ENCODE results near the gene TFAP2C. TPM values are rescaled to one million over a fixed set of nuclear protein-coding genes. Genes with fewer than 3 reads are reported as not detected.
"Not testable (repeated sequence)": the region's sequence is repeated elsewhere in the genome, so short reads cannot be mapped to it uniquely, and the experiment has no call there.

TFAP2C gene
- total RNA-seq, 2 donors from 2014 or later = 0.31 to 1.8 TPM

DNA sequence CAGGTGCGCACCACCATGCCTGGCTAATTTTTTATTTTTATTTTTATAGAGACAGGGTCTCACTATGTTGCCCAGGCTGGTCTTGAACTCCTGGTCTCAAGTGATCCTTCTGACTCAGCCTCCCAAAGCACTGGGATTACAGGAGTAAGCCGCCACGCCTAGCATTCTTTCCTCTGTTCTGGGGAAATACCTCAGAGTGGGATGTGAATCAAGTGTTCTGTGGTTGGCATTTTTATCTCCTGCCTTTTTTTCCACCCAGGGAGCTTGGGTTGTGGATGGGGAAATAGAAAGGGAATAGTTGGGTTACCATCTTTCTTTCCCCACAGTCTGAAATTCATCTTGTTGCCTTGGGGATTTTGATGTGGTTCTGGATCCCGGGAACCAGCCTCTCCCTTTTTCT is 24.1 kb downstream of the TFAP2C start:
- no peak overlapping the region for H3K27ac Mint-ChIP-seq
- no peaks in the 10 kb centered on the region for H3K9me3 Mint-ChIP-seq
- no peak for DNase-seq
- no peak overlapping the region for H3K4me3 Mint-ChIP-seq
- H3K4me3 ChIP-seq (ENCODE audit: low read length) = no peak overlapping the region
- no peaks in the 10 kb centered on the region for H3K4me1 Mint-ChIP-seq
- no peaks in the 10 kb centered on the region for H3K4me1 ChIP-seq (ENCODE audit: control insufficient read depth, insufficient read depth, low read length)
- H3K9me3 ChIP-seq (ENCODE audit: control insufficient read depth, low read length) = no peaks in the 10 kb centered on the region
- no peak overlapping the region for H3K27ac ChIP-seq (ENCODE audit: low read depth, low read length)
- no peaks in the 10 kb centered on the region for H3K27me3 ChIP-seq (ENCODE audit: control insufficient read depth, insufficient read depth, low read length, poor library complexity, severe bottlenecking)
- no peak for TF ChIP-seq CTCF (conservative IDR thresholded peaks at IDR 0.05)
- H3K9ac ChIP-seq (ENCODE audit: extremely low read depth, low read length, poor library complexity, severe bottlenecking) = no peak overlapping the region
- H3K27me3 Mint-ChIP-seq (ENCODE audit: insufficient read depth) = peaks cover 9% of the 10 kb centered on the region
- no peaks in the 10 kb centered on the region for H3K36me3 ChIP-seq (ENCODE audit: control insufficient read depth, insufficient read depth, low read length)
- 98 to 100% methylated on average over 1 to 4 of the region's 4 CpGs for WGBS, 2 experiments (ENCODE audit: insufficient coverage in 1 of 2, insufficient read length in 1 of 2)
- H3K36me3 Mint-ChIP-seq (ENCODE audit: low read depth) = no peaks in the 10 kb centered on the region

DNA sequence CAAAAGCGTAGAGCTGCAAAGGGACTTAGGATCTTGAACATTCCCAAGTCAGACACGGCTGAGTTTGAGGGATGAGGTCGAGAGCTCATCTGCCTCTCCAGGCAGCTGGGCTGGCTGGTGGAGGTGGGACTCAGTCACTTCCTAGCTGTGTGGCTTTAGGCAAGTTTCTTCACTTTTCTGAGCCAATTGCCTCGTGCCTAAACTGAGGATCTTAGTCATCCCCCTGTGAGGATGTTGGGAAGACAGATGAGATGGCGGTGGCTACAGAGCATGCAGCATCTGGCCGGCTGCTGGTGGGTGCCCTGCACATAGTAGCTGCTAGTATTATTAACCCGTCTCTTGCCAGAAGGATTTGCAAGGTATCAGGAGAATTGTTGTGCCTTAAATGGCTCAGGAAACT is 27.5 kb downstream of the TFAP2C start:
- no peaks in the 10 kb centered on the region for H3K4me1 Mint-ChIP-seq
- H3K27me3 ChIP-seq (ENCODE audit: control insufficient read depth, insufficient read depth, low read length, poor library complexity, severe bottlenecking) = no peaks in the 10 kb centered on the region
- H3K4me3 Mint-ChIP-seq = no peak overlapping the region
- H3K9me3 Mint-ChIP-seq = no peaks in the 10 kb centered on the region
- no peak overlapping the region for H3K27ac ChIP-seq (ENCODE audit: low read depth, low read length)
- no peak overlapping the region for H3K4me3 ChIP-seq (ENCODE audit: low read length)
- H3K36me3 Mint-ChIP-seq (ENCODE audit: low read depth) = no peaks in the 10 kb centered on the region
- no peaks in the 10 kb centered on the region for H3K36me3 ChIP-seq (ENCODE audit: control insufficient read depth, insufficient read depth, low read length)
- H3K9ac ChIP-seq (ENCODE audit: extremely low read depth, low read length, poor library complexity, severe bottlenecking) = no peak overlapping the region
- H3K27ac Mint-ChIP-seq = no peak overlapping the region
- WGBS, 2 experiments (ENCODE audit: insufficient coverage in 1 of 2, insufficient read length in 1 of 2) = 84 to 87% methylated on average over 5 to 7 of the region's 7 CpGs
- no peak for DNase-seq
- no peaks in the 10 kb centered on the region for H3K4me1 ChIP-seq (ENCODE audit: control insufficient read depth, insufficient read depth, low read length)
- TF ChIP-seq CTCF (conservative IDR thresholded peaks at IDR 0.05) = no peak
- H3K27me3 Mint-ChIP-seq (ENCODE audit: insufficient read depth) = peaks cover 9% of the 10 kb centered on the region
- no peaks in the 10 kb centered on the region for H3K9me3 ChIP-seq (ENCODE audit: control insufficient read depth, low read length)

- Mint-ChIP-seq H3K36me3 (ENCODE audit: low read depth) (no peaks in the 10 kb centered on the region), H3K27me3 (ENCODE audit: insufficient read depth) (peaks cover 9% of the 10 kb centered on the region), H3K4me3 (no peak overlapping the region), H3K4me1 (no peaks in the 10 kb centered on the region), H3K27ac (no peak overlapping the region), H3K9me3 (no peaks in the 10 kb centered on the region)
- no peak for DNase-seq
- no peak overlapping the region for H3K4me3 ChIP-seq (ENCODE audit: low read length)
- 91 to 97% methylated on average over 7 to 8 of the region's 9 CpGs for WGBS, 2 experiments (ENCODE audit: insufficient coverage in 1 of 2, insufficient read length in 1 of 2)
- H3K4me1 ChIP-seq (ENCODE audit: control insufficient read depth, insufficient read depth, low read length) = no peaks in the 10 kb centered on the region
- H3K36me3 ChIP-seq (ENCODE audit: control insufficient read depth, insufficient read depth, low read length) = no peaks in the 10 kb centered on the region
- no peak for TF ChIP-seq CTCF (conservative IDR thresholded peaks at IDR 0.05)
- H3K9ac ChIP-seq (ENCODE audit: extremely low read depth, low read length, poor library complexity, severe bottlenecking) = no peak overlapping the region
- H3K27me3 ChIP-seq (ENCODE audit: control insufficient read depth, insufficient read depth, low read length, poor library complexity, severe bottlenecking) = no peaks in the 10 kb centered on the region
- no peak overlapping the region for H3K27ac ChIP-seq (ENCODE audit: low read depth, low read length)
- H3K9me3 ChIP-seq (ENCODE audit: control insufficient read depth, low read length) = no peaks in the 10 kb centered on the region
These were observed 28.8 kb downstream of the TFAP2C start for GRCh38 chr20:56657879-56658278.

DNA sequence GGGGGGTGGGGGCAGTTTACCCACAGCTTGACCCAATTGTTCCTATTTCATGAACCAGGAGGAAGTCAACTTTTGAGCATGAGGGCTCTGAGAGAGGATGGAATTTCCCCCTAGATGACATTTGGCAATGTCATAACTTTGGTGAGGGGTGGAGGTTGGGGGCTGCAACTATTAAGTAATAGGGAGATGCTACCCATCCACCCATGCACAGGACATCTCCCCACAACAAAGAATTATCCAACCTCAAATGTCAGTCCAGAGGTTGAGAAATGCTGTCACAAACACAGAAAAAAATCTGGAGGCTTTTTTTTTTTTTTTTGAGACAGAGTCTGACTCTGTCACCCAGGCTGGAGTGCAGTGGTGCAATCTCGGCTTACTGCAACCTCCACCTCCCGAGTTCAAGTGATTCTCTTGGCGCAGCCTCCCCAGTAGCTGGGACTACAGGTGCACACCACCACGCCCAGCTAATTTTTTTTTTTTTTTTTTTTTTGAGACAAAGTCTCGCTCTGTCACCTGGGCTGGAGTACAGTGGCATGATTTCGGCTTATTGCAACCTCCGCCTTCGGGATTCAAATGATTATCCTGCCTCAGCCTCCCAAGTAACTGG is 29.3 kb downstream of the TFAP2C start:
- not testable (repeated sequence) for H3K27me3 ChIP-seq (ENCODE audit: control insufficient read depth, insufficient read depth, low read length, poor library complexity, severe bottlenecking); H3K4me1 ChIP-seq (ENCODE audit: control insufficient read depth, insufficient read depth, low read length); H3K27me3 Mint-ChIP-seq (ENCODE audit: insufficient read depth); DNase-seq; H3K4me3 Mint-ChIP-seq; H3K36me3 Mint-ChIP-seq (ENCODE audit: low read depth); H3K4me3 ChIP-seq (ENCODE audit: low read length); H3K9ac ChIP-seq (ENCODE audit: extremely low read depth, low read length, poor library complexity, severe bottlenecking); H3K9me3 ChIP-seq (ENCODE audit: control insufficient read depth, low read length); H3K36me3 ChIP-seq (ENCODE audit: control insufficient read depth, insufficient read depth, low read length); H3K27ac Mint-ChIP-seq; H3K27ac ChIP-seq (ENCODE audit: low read depth, low read length); H3K9me3 Mint-ChIP-seq; H3K4me1 Mint-ChIP-seq
- WGBS, 2 experiments (ENCODE audit: insufficient coverage in 1 of 2, insufficient read length in 1 of 2) = 94 to 95% methylated on average over 7 to 8 of the region's 8 CpGs

Data from endodermal cell (in vitro differentiated cells).